Fibroblast of mammary gland (primary cell): ENCODE data around the gene HK2.

Experiments used
- DNase-seq: peaks from one replicate; pipeline ENCODE4 v3.0.0-alpha.2; 2010; ENCODE audit warnings: low read depth
- H3K4me3 ChIP-seq: 2 replicates; pipeline ENCODE4 v1.5.1; 2011; ENCODE audit warnings: low read depth, mild to moderate bottlenecking, low read length, moderate library complexity; ENCODE audit not compliant: control insufficient read depth
- CTCF ChIP-seq: conservative IDR thresholded peaks from 2 replicates; pipeline ENCODE4 v1.5.1; 2011; ENCODE audit warnings: low read depth, low read length, inconsistent platforms; ENCODE audit not compliant: control insufficient read depth, insufficient read depth

Gene HK2

GRCh38 chr2:74835831-74836674, 2.1 kb downstream of the HK2 start:
- peak; percentile 76 for TF ChIP-seq CTCF
- peak; percentile 58 for DNase-seq
- H3K4me3 ChIP-seq = peak overlapping the region; percentile 66

GRCh38 chr2:74836675-74837401, 2.9 kb downstream of the HK2 start:
- no peak overlapping the region for H3K4me3 ChIP-seq
- TF ChIP-seq CTCF = no peak
- no peak for DNase-seq

GRCh38 chr2:74841641-74842040, 7.7 kb downstream of the HK2 start:
- no peak for DNase-seq
- TF ChIP-seq CTCF = no peak
- H3K4me3 ChIP-seq = no peak overlapping the region

- TF ChIP-seq CTCF = no peak
- peak overlapping the region; percentile 27 for H3K4me3 ChIP-seq
- DNase-seq = peak; percentile 84
Measured at GRCh38 chr2:74843433-74843832, 9.5 kb downstream of the HK2 start.

GRCh38 chr2:74843899-74844298, 10.0 kb downstream of the HK2 start:
- TF ChIP-seq CTCF = no peak
- H3K4me3 ChIP-seq = peak overlapping the region; percentile 27
- DNase-seq = peak; percentile 96

- H3K4me3 ChIP-seq = no peak overlapping the region
- DNase-seq = no peak
- no peak for TF ChIP-seq CTCF
Measured at GRCh38 chr2:74844752-74845151, 10.8 kb downstream of the HK2 start.
